ENCODE measurements around the gene ARIH2. TPM values are rescaled to one million over a fixed set of nuclear protein-coding genes. Genes with fewer than 3 reads are reported as not detected.

Gene ARIH2
- total RNA-seq, 1 donor from 2014 or later = 59.4 TPM

- Histone ChIP-seq H3K27me3 (no peaks in the 10 kb centered on the region), H3K9me3 (no peaks in the 10 kb centered on the region), H3K4me3 (no peak overlapping the region), H3K36me3 (peaks cover 0 to 35% of the 10 kb centered on the region in 2 donors), H3K27ac (no peak overlapping the region), H3K4me1 (peaks cover 56% of the 10 kb centered on the region)
- intact Hi-C loops (cut with DNase I) = no loop called here
- no peak for DNase-seq (ENCODE audit: extremely low spot score in 2 of 2)
- TF ChIP-seq CTCF (IDR thresholded peaks at IDR 0.05) (no peak), POLR2A (IDR thresholded peaks at IDR 0.05) (no peak), POLR2AphosphoS5 (IDR thresholded peaks at IDR 0.05; ENCODE audit: insufficient read depth in 1 of 2, low read depth in 1 of 2) (no peak)
Observed at GRCh38 chr3:48928679-48929078, 10.0 kb downstream of the ARIH2 start.

GRCh38 chr3:48929358-48930035 lies 10.9 kb downstream of the ARIH2 start:
- H3K4me3 ChIP-seq = no peak overlapping the region
- H3K27ac ChIP-seq = no peak overlapping the region
- H3K4me1 ChIP-seq = peaks cover 56% of the 10 kb centered on the region
- DNase-seq (ENCODE audit: extremely low spot score in 2 of 2) = no peak
- intact Hi-C loops (cut with DNase I) = no loop called here
- H3K9me3 ChIP-seq = no peaks in the 10 kb centered on the region
- H3K27me3 ChIP-seq = no peaks in the 10 kb centered on the region
- TF ChIP-seq POLR2A (IDR thresholded peaks at IDR 0.05) = no peak
- TF ChIP-seq POLR2AphosphoS5 (IDR thresholded peaks at IDR 0.05; ENCODE audit: insufficient read depth in 1 of 2, low read depth in 1 of 2) = no peak
- TF ChIP-seq CTCF (IDR thresholded peaks at IDR 0.05) = no peak
- peaks cover 0 to 32% of the 10 kb centered on the region in 2 donors for H3K36me3 ChIP-seq

GRCh38 chr3:48930590-48930989 lies 11.9 kb downstream of the ARIH2 start:
- peaks cover 0 to 22% of the 10 kb centered on the region in 2 donors for H3K36me3 ChIP-seq
- H3K27ac ChIP-seq = no peak overlapping the region
- H3K9me3 ChIP-seq = no peaks in the 10 kb centered on the region
- H3K4me3 ChIP-seq = no peak overlapping the region
- TF ChIP-seq POLR2A (IDR thresholded peaks at IDR 0.05) (no peak), CTCF (IDR thresholded peaks at IDR 0.05) (no peak), POLR2AphosphoS5 (IDR thresholded peaks at IDR 0.05; ENCODE audit: insufficient read depth in 1 of 2, low read depth in 1 of 2) (no peak)
- no peak for DNase-seq (ENCODE audit: extremely low spot score in 2 of 2)
- no peaks in the 10 kb centered on the region for H3K27me3 ChIP-seq
- intact Hi-C loops (cut with DNase I) = no loop called here
- H3K4me1 ChIP-seq = peaks cover 56% of the 10 kb centered on the region

- Histone ChIP-seq H3K9me3 (no peaks in the 10 kb centered on the region), H3K4me1 (peaks cover 47% of the 10 kb centered on the region), H3K4me3 (no peak overlapping the region), H3K27me3 (no peaks in the 10 kb centered on the region), H3K27ac (no peak overlapping the region), H3K36me3 (peaks cover 0 to 17% of the 10 kb centered on the region in 2 donors)
- DNase-seq (ENCODE audit: extremely low spot score in 2 of 2) = no peak
- TF ChIP-seq POLR2AphosphoS5 (IDR thresholded peaks at IDR 0.05; ENCODE audit: insufficient read depth in 1 of 2, low read depth in 1 of 2) = no peak
- no peak for TF ChIP-seq POLR2A (IDR thresholded peaks at IDR 0.05)
- no peak for TF ChIP-seq CTCF (IDR thresholded peaks at IDR 0.05)
- intact Hi-C loops (cut with DNase I) = no loop called here
Observed at GRCh38 chr3:48931944-48932580, 13.4 kb downstream of the ARIH2 start.
